ENCODE results near the gene WDR64.

The WDR64 gene

GRCh38 chr1:241817331-241817792, 165.3 kb downstream of the WDR64 start:
- Histone ChIP-seq H4K20me1 (ENCODE audit: insufficient read depth, low read length) (no peaks in the 10 kb centered on the region), H3K4me2 (ENCODE audit: low read length) (peak overlapping the region; percentile 67), H3K27me3 (ENCODE audit: low read depth, low read length) (peaks cover 8% of the 10 kb centered on the region; the same call in 1 of the 2 replicates), H2AFZ (ENCODE audit: low read depth, low read length) (no peak overlapping the region), H3K36me3 (replicated peaks; ENCODE audit: low read depth, low read length) (no peaks in the 10 kb centered on the region), H3K4me3 (ENCODE audit: low read length) (peak overlapping the region; percentile 40), H3K27ac (ENCODE audit: low read length) (no peak overlapping the region), H3K9me3 (ENCODE audit: insufficient read depth, low read length) (no peaks in the 10 kb centered on the region), H3K9ac (ENCODE audit: low read length) (no peak overlapping the region), H3K79me2 (ENCODE audit: low read length) (no peaks in the 10 kb centered on the region), H3K4me1 (ENCODE audit: low read length) (peaks cover 26% of the 10 kb centered on the region)
- TF ChIP-seq CTCF (IDR thresholded peaks at IDR 0.05; ENCODE audit: low read depth, low read length) = no peak
- no peak for TF ChIP-seq EZH2phosphoT487 (IDR thresholded peaks at IDR 0.05; ENCODE audit: low read depth)

- no peaks in the 10 kb centered on the region for H3K79me2 ChIP-seq (ENCODE audit: low read length)
- H3K27ac ChIP-seq (ENCODE audit: low read length) = no peak overlapping the region
- H4K20me1 ChIP-seq (ENCODE audit: insufficient read depth, low read length) = no peaks in the 10 kb centered on the region
- peak overlapping the region; percentile 40; the same call in 1 of the 2 replicates for H3K4me3 ChIP-seq (ENCODE audit: low read length)
- H3K4me2 ChIP-seq (ENCODE audit: low read length) = peak overlapping the region; percentile 67
- peaks cover 8% of the 10 kb centered on the region; the same call in 1 of the 2 replicates for H3K27me3 ChIP-seq (ENCODE audit: low read depth, low read length)
- H3K36me3 ChIP-seq (replicated peaks; ENCODE audit: low read depth, low read length) = no peaks in the 10 kb centered on the region
- H2AFZ ChIP-seq (ENCODE audit: low read depth, low read length) = no peak overlapping the region
- H3K9ac ChIP-seq (ENCODE audit: low read length) = no peak overlapping the region
- H3K4me1 ChIP-seq (ENCODE audit: low read length) = peaks cover 26% of the 10 kb centered on the region
- no peaks in the 10 kb centered on the region for H3K9me3 ChIP-seq (ENCODE audit: insufficient read depth, low read length)
- TF ChIP-seq CTCF (IDR thresholded peaks at IDR 0.05; ENCODE audit: low read depth, low read length) (no peak), EZH2phosphoT487 (IDR thresholded peaks at IDR 0.05; ENCODE audit: low read depth) (0 out of 2 replicates have a peak, but pooled peaks have one; percentile 45)
These were observed 166.0 kb downstream of the WDR64 start for GRCh38 chr1:241817956-241818612.

GRCh38 chr1:241819340-241819866, 167.3 kb downstream of the WDR64 start:
- no peak overlapping the region for H3K27ac ChIP-seq (ENCODE audit: low read length)
- H3K4me1 ChIP-seq (ENCODE audit: low read length) = peaks cover 26% of the 10 kb centered on the region
- H3K27me3 ChIP-seq (ENCODE audit: low read depth, low read length) = peaks cover 8% of the 10 kb centered on the region; the same call in 1 of the 2 replicates
- no peaks in the 10 kb centered on the region for H4K20me1 ChIP-seq (ENCODE audit: insufficient read depth, low read length)
- H3K9me3 ChIP-seq (ENCODE audit: insufficient read depth, low read length) = no peaks in the 10 kb centered on the region
- no peak overlapping the region for H3K4me3 ChIP-seq (ENCODE audit: low read length)
- no peaks in the 10 kb centered on the region for H3K36me3 ChIP-seq (replicated peaks; ENCODE audit: low read depth, low read length)
- H3K9ac ChIP-seq (ENCODE audit: low read length) = no peak overlapping the region
- H3K4me2 ChIP-seq (ENCODE audit: low read length) = no peak overlapping the region
- H3K79me2 ChIP-seq (ENCODE audit: low read length) = no peaks in the 10 kb centered on the region
- H2AFZ ChIP-seq (ENCODE audit: low read depth, low read length) = no peak overlapping the region
- no peak for TF ChIP-seq EZH2phosphoT487 (IDR thresholded peaks at IDR 0.05; ENCODE audit: low read depth)
- TF ChIP-seq CTCF (IDR thresholded peaks at IDR 0.05; ENCODE audit: low read depth, low read length) = no peak

GRCh38 chr1:241821363-241821762, 169.3 kb downstream of the WDR64 start:
- peaks cover 26% of the 10 kb centered on the region for H3K4me1 ChIP-seq (ENCODE audit: low read length)
- H3K4me3 ChIP-seq (ENCODE audit: low read length) = no peak overlapping the region
- H4K20me1 ChIP-seq (ENCODE audit: insufficient read depth, low read length) = no peaks in the 10 kb centered on the region
- no peak for TF ChIP-seq EZH2phosphoT487 (IDR thresholded peaks at IDR 0.05; ENCODE audit: low read depth)
- TF ChIP-seq CTCF (IDR thresholded peaks at IDR 0.05; ENCODE audit: low read depth, low read length) = no peak
- H3K9me3 ChIP-seq (ENCODE audit: insufficient read depth, low read length) = no peaks in the 10 kb centered on the region
- no peak overlapping the region for H2AFZ ChIP-seq (ENCODE audit: low read depth, low read length)
- H3K27ac ChIP-seq (ENCODE audit: low read length) = no peak overlapping the region
- peaks cover 8% of the 10 kb centered on the region; the same call in 1 of the 2 replicates for H3K27me3 ChIP-seq (ENCODE audit: low read depth, low read length)
- no peak overlapping the region for H3K9ac ChIP-seq (ENCODE audit: low read length)
- no peaks in the 10 kb centered on the region for H3K36me3 ChIP-seq (replicated peaks; ENCODE audit: low read depth, low read length)
- no peak overlapping the region for H3K4me2 ChIP-seq (ENCODE audit: low read length)
- H3K79me2 ChIP-seq (ENCODE audit: low read length) = no peaks in the 10 kb centered on the region

All from OCI-LY3 (cell line).